Fibroblast of lung (primary cell): Measurements from ENCODE around the gene MYH9. TPM values are rescaled to one million over a fixed set of nuclear protein-coding genes. Genes with fewer than 3 reads are reported as not detected.
A peak's percentile ranks its signal among the peaks of the same experiment; 100 is the strongest.

Experiments
- DNase-seq, 2 donors: peaks; one replicate each; pipeline versions ENCODE4 v3.0.0 to v3.0.0-alpha.2; 2010; ENCODE audit warnings: low read depth in 2 of 2
- H2AFZ ChIP-seq: 2 replicates; pipeline ENCODE4 v1.5.1; 2012; ENCODE audit warnings: low read length, control low read depth, inconsistent platforms
- H3K27ac ChIP-seq: 2 replicates; pipeline ENCODE4 v1.5.1; 2011; ENCODE audit warnings: low read length, control low read depth; ENCODE audit not compliant: insufficient read depth
- H3K27me3 ChIP-seq: 2 replicates; pipeline ENCODE4 v1.5.1; 2011; ENCODE audit warnings: mild to moderate bottlenecking, low read length; ENCODE audit not compliant: control insufficient read depth, insufficient read depth
- H3K36me3 ChIP-seq: 2 replicates; pipeline ENCODE4 v1.5.1; 2011; ENCODE audit warnings: low read length; ENCODE audit not compliant: control insufficient read depth, insufficient read depth
- H3K4me1 ChIP-seq: 2 replicates; pipeline ENCODE4 v1.5.1; 2011; ENCODE audit warnings: low read length; ENCODE audit not compliant: control insufficient read depth, insufficient read depth; ENCODE audit errors: extremely low read depth
- H3K4me2 ChIP-seq: 2 replicates; pipeline ENCODE4 v1.5.1; 2011; ENCODE audit warnings: low read length, control low read depth; ENCODE audit not compliant: insufficient read depth; ENCODE audit errors: extremely low read depth
- H3K4me3 ChIP-seq, 4 experiments: fragments of 200-600 bp in 1 of 4; sonication (generic) in 1 of 4; replicated peaks in 1 of 4; 2 replicates each; pipeline ENCODE4 v1.5.1; 2011 to 2016; ENCODE audit warnings: low read length in 4 of 4, low read depth in 3 of 4, mild to moderate bottlenecking in 3 of 4, control low read depth in 2 of 4, inconsistent platforms in 1 of 4, mixed read lengths in 1 of 4; ENCODE audit not compliant: insufficient read depth in 1 of 4; ENCODE audit errors: control extremely low read depth in 1 of 4
- H3K79me2 ChIP-seq: 2 replicates; pipeline ENCODE4 v1.5.1; 2012; ENCODE audit warnings: mild to moderate bottlenecking, low read length, inconsistent platforms; ENCODE audit not compliant: control insufficient read depth, insufficient read depth
- H3K9ac ChIP-seq: 2 replicates; pipeline ENCODE4 v1.5.1; 2011; ENCODE audit warnings: mild to moderate bottlenecking, low read length, control low read depth; ENCODE audit not compliant: insufficient read depth
- H3K9me3 ChIP-seq: 2 replicates; pipeline ENCODE4 v1.5.1; 2012; ENCODE audit warnings: low read depth, low read length; ENCODE audit not compliant: control insufficient read depth, insufficient read depth
- H4K20me1 ChIP-seq: 2 replicates; pipeline ENCODE4 v1.5.1; 2011; ENCODE audit warnings: low read length; ENCODE audit not compliant: control insufficient read depth, insufficient read depth; ENCODE audit errors: extremely low read depth
- CTCF ChIP-seq, 2 donors: IDR thresholded peaks in 1 of 2; conservative IDR thresholded peaks in 1 of 2; 1 replicate in 1 of 2; 2 replicates in 1 of 2; pipeline ENCODE4 v1.5.1; 2011 to 2012; ENCODE audit warnings: low read length in 2 of 2, control low read depth in 1 of 2, inconsistent platforms in 1 of 2, low read depth in 1 of 2, mild to moderate bottlenecking in 1 of 2
- EZH2 ChIP-seq: IDR thresholded peaks from 2 replicates; pipeline ENCODE4 v1.5.1; 2012; ENCODE audit warnings: low read length, control low read depth, mild to moderate bottlenecking; ENCODE audit errors: missing control alignments
- polyA plus RNA-seq, 2 donors: library from polyadenylated mRNA; depleted of rRNA in 1 of 2; stranded (reverse) in 1 of 2; unstranded in 1 of 2; fragments of >200 nt; gene quantifications; 2 replicates each; pipeline ENCODE4 v1.2.1, GENCODE V29; 2011 to 2012; ENCODE audit warnings: missing spikeins in 1 of 2
- total RNA-seq: library from RNA; depleted of rRNA; stranded (reverse); fragments of >200 nt; gene quantifications from 2 replicates; pipeline ENCODE4 v1.2.1, GENCODE V29; 2014

The MYH9 gene
- total and polyA plus RNA-seq, 2 donors (not counting 1 experiment from before 2014, with no cell fraction given) = 677 to 796 TPM

- no peak overlapping the region for H3K4me2 ChIP-seq
- H3K4me1 ChIP-seq = peaks cover 79% of the 10 kb centered on the region
- peak overlapping the region; percentile 33 for H3K27ac ChIP-seq
- no peak for TF ChIP-seq CTCF (conservative IDR thresholded peaks at IDR 0.05 in 1 of 2, IDR thresholded peaks at IDR 0.05 in 1 of 2; ENCODE audit: low read depth in 1 of 2, low read length in 2 of 2)
- TF ChIP-seq EZH2 = no peak
- no peak overlapping the region for H3K4me3 ChIP-seq
- no peak overlapping the region for H3K9ac ChIP-seq
- no peaks in the 10 kb centered on the region for H3K9me3 ChIP-seq
- peak; percentile 50 to 89 for DNase-seq
- H2AFZ ChIP-seq = no peak overlapping the region
- peaks cover 44% of the 10 kb centered on the region for H3K36me3 ChIP-seq
- peaks cover 3% of the 10 kb centered on the region for H4K20me1 ChIP-seq
- peaks cover 96% of the 10 kb centered on the region for H3K79me2 ChIP-seq
- no peaks in the 10 kb centered on the region for H3K27me3 ChIP-seq
Measured at GRCh38 chr22:36339171-36340065, 48.3 kb downstream of the MYH9 start.

- Histone ChIP-seq H3K9ac (no peak overlapping the region), H2AFZ (no peak overlapping the region), H3K4me3 (no peak overlapping the region), H4K20me1 (peaks cover 3% of the 10 kb centered on the region), H3K4me2 (peak overlapping the region; percentile 32), H3K27ac (peak overlapping the region; percentile 88), H3K9me3 (no peaks in the 10 kb centered on the region), H3K4me1 (peaks cover 80% of the 10 kb centered on the region), H3K36me3 (peaks cover 49% of the 10 kb centered on the region), H3K79me2 (peaks cover 96% of the 10 kb centered on the region), H3K27me3 (no peaks in the 10 kb centered on the region)
- TF ChIP-seq CTCF (conservative IDR thresholded peaks at IDR 0.05 in 1 of 2, IDR thresholded peaks at IDR 0.05 in 1 of 2; ENCODE audit: low read depth in 1 of 2, low read length in 2 of 2) = no peak
- TF ChIP-seq EZH2 = no peak
- DNase-seq = no peak
Measured at GRCh38 chr22:36337365-36338130, 50.2 kb downstream of the MYH9 start.
